NCI-H774 (cell line): Measurements from ENCODE around the gene YARS1.

Experiments used
- DNase-seq: peaks from one replicate; lab custom pipeline; 2025; lab: John Stamatoyannopoulos, UW

The YARS1 gene

GRCh38 chr1:32817159-32817814 lies at the start of gene YARS1, which contains the start of gene S100PBP:
YARS1 (minus strand) TSS chr1:32817358; CDS start chr1:32817244, 114 bp downstream.
S100PBP (plus strand) TSS chr1:32817653; CDS start chr1:32826100, 8,447 bp downstream.
- peak; percentile 100 for DNase-seq

- no peak for DNase-seq
These were observed 48.7 kb upstream of the YARS1 start for GRCh38 chr1:32865639-32866405.

GRCh38 chr1:32864375-32865019 lies 47.3 kb upstream of the YARS1 start:
- no peak for DNase-seq

- DNase-seq, result no peak
These were observed 46.7 kb upstream of the YARS1 start for GRCh38 chr1:32863881-32864245.

DNA sequence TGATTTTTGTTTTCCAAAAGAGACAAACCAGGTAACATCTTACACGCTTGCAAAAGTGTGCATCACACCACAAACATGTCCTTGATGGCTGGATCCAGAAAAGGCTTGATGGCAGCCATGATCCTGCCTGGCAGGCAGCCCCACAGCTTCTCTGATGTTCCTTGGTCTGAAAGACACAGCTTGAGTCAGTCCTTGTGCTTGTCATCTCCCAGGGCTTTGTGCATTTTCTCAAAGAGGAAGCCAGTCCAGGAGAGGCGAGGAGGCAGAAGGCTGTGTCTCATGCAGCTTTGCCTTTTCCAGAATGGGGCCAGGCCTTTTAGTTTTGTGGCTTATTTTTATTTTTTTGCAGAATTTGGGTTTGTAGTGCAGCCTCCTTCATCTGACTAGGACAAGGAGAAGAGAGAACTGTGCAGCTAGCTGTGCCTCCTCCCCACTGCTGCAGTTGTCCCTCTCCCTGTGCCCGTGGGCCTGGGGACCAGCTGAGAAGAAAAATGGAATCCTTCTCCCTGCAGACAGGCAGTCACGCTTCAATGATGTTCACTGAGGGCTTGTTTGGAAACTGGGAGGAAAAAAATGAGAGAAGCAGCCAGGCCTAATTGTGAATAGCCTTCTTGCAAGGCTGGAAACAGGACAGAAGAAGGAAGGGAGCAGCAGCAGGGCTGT lies 46.2 kb upstream of the YARS1 start:
- no peak for DNase-seq

DNA sequence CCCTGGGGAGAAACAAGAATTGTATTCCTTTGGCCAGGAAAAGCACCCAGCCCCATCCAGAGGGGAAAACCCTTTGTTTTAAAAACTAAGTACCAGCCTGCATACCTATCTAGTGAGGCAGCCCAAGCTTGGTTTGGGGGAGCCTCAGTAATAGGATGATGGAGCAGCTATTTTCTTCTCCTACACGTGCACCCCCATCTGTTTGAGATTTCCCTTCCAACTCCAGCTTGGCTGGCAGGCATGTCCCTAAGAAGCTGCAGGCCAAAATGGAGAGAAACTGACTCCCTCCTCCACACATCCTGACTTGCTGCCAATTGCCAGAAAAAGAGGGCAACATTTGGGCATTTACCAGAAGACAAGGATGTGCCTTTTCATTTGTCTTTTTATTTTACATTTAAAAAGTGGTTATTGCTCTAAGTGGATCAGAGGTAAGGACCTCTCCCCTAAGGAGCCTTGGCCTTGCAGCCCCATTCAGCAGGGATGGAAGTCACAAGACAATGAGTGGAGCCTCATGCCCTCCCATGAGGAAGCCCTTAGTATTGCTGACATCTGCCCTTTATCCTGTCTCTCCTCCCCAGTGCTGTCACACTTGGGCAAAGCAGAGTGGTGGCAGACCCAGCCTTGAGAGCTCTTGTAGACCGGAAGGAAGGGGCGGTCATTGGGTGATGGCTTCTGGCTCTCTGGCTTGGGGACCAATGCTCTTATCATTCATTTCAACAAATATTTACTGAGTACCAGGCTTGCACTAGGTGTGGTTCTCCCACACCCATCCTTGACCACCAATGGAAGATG lies 44.9 kb upstream of the YARS1 start:
- no peak for DNase-seq

- no peak for DNase-seq
These were observed 43.4 kb upstream of the YARS1 start for GRCh38 chr1:32860566-32860965.

- no peak for DNase-seq
These were observed 42.8 kb upstream of the YARS1 start for GRCh38 chr1:32859915-32860314.

DNA sequence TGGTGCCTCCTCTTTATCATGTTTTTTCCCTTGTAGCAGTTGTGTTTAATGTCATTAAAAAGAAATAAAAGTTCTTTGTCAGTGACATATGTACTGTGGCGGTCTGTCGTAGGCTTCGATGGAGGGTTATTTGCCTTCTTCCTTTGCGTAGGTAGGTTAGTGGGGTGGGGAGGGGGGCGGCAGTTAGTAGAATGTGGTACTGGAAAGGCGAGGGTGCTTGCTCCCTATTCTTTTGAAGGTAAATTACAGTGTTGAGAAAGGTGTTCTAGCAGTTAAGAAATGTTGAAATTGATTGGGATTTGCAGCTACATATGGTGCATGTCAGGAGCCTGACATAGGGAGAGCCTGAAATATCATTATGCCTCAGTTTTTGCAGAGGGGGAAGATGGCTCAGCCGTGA lies 41.6 kb upstream of the YARS1 start:
- DNase-seq, result no peak

DNA sequence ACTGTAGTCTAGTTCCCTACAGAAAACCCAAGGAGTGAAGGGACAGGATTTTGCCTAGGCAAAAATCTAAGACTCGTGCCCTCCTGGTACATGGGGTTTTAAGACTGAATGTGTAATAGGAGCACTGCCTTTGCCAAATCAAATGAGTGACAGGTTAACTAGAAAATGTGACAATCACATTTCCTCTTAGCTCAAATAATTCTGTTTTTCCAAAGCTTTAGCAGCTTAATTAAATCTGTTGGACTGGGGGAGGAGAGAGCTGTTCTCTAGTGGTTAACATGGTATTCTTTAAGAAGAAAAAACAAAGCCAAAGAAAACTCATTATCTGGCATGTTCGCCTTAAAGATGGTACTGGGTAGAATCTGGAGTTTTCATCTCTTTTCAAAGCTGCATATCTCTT lies 41.0 kb upstream of the YARS1 start:
- DNase-seq, result no peak

GRCh38 chr1:32855861-32856617 lies 38.9 kb upstream of the YARS1 start:
- DNase-seq, result no peak

- peak; percentile 65 for DNase-seq
These were observed 31.4 kb upstream of the YARS1 start for GRCh38 chr1:32848354-32849063.

DNA sequence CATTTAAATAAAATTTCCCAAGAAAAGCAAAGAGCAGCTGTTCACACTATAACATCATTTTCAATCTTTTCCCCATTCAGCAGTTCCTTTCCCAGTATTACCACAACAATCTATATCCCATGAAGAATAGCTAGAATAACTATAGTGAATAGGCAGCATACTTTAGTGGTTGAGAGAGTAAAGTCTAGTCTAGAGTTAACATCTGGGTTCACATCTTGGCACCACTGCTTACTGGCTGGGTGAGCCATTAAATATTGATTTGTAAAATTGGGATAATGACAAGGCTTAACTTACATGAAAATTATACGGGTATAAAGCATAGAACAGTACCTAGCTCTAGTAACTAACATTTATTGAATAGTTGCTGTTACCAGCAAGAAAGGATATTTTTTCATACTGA lies 14.7 kb upstream of the YARS1 start:
- DNase-seq, result no peak

GRCh38 chr1:32830092-32830852 lies 13.1 kb upstream of the YARS1 start:
- no peak for DNase-seq

DNA sequence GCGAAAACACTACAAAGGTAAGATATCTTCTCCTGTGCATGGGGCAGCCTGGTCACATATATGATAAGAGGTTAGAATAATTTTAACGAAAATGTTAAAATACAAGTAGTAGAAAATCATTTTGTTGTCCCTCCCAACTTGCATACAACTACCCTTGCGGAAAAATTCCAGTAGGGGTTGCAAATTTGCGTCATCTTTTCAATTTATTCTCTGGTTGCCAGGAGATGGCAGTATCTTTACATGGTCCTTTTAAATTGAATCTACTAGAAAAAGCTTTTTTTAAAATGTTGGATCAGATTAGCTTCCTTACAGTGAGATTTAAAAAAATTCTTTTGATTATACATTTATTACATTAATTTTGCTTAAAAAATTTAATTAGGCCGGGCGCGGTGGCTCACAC lies 11.2 kb upstream of the YARS1 start:
- no peak for DNase-seq

DNA sequence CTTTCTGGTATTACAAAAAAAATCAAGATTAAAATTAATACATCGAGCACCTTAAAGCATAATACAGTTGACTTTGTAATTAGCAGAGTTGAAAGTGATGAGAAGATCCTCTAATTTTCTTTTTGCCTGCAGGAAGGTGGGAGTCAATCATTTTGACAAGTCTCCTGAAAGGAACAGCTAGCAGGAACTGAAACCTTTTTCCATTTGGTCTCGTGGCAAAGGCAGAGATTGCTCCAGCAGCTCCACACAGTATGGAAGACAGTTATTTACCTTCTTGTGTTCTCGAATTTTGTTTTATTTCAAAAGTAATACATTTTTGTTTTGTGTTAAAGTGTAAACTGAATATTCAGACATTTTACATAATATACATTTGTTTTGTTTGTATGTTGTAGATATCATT lies 8.0 kb upstream of the YARS1 start:
- DNase-seq, result no peak

GRCh38 chr1:32818804-32819541 lies 1.8 kb upstream of the YARS1 start:
- no peak for DNase-seq

DNA sequence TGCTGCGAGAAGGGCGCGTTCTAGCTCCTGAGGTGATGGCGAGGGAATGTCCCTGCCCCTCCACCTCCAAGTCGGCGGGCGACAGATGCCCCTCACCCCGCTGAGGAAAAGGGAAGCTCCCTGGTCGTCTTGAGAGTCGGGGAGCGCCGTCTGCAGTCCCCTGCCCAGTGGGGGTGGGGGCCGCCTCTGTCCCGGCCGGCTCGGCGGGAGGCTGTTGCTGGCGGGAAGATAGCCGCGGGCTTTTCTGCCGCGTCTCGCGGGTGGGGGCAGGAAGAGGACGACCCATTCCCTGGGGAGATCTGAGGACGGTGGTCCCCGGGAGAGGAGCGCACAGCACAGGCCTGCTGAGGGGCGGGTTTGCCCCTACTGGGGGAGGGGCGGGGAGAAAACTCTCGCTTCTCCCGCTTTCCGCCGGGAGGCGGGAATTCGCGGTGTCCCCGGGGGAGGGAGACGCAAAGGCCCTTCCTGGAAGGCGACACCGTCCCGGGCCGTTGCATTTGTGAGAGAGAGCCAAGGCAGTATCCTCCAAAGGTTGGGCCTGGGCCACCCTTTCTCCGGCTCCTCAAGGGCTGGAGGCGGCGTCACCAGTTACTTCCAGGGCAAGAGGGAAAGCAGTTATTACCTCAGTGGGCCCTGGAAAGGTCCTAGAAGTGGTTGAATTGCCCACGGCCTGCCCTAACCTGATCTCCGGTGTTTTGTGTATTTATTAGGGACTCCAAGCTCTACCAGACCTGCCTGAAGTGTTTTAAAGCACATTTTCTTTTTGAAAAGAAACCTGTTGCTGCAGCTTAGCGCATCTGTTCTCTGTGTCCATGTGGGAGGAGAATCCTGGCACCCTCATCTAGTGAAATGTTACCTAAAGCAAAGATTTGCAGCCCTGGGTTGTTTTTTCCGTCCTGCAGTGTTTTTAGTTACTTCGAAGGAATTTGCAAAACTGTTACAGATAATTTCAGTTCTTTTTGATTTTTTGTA lies 943 bp upstream of the YARS1 start:
- peak; percentile 81 for DNase-seq
